Measurements from ENCODE around the gene LMNB1.
"Not testable (repeated sequence)": the region's sequence is repeated elsewhere in the genome, so short reads cannot be mapped to it uniquely, and the experiment has no call there.

Gene LMNB1

GRCh38 chr5:126826619-126827215, 49.8 kb downstream of the LMNB1 start:
- DNase-seq (ENCODE audit: low read depth): no peak

- DNase-seq (ENCODE audit: low read depth): no peak
These were observed 52.2 kb downstream of the LMNB1 start for GRCh38 chr5:126829098-126829497.

GRCh38 chr5:126830061-126830460, 53.1 kb downstream of the LMNB1 start:
- DNase-seq (ENCODE audit: low read depth): no peak

- no peak for DNase-seq (ENCODE audit: low read depth)
These were observed 54.2 kb downstream of the LMNB1 start for GRCh38 chr5:126831156-126831555.

GRCh38 chr5:126836778-126837177, 59.8 kb downstream of the LMNB1 start:
- DNase-seq (ENCODE audit: low read depth): no peak

- no peak for DNase-seq (ENCODE audit: low read depth)
These were observed 60.3 kb downstream of the LMNB1 start for GRCh38 chr5:126837242-126837641.

- DNase-seq (ENCODE audit: low read depth): no peak
These were observed 61.1 kb downstream of the LMNB1 start for GRCh38 chr5:126837906-126838539.

- DNase-seq (ENCODE audit: low read depth): not testable (repeated sequence)
These were observed 62.5 kb downstream of the LMNB1 start for GRCh38 chr5:126839407-126839806.

GRCh38 chr5:126843375-126843774, 66.4 kb downstream of the LMNB1 start:
- not testable (repeated sequence) for DNase-seq (ENCODE audit: low read depth)

GRCh38 chr5:126845470-126846070, 68.6 kb downstream of the LMNB1 start:
- DNase-seq (ENCODE audit: low read depth): peak; percentile 47

- DNase-seq (ENCODE audit: low read depth): no peak
These were observed 69.4 kb downstream of the LMNB1 start for GRCh38 chr5:126846344-126846743.

- DNase-seq (ENCODE audit: low read depth): no peak
These were observed 70.0 kb downstream of the LMNB1 start for GRCh38 chr5:126846744-126847455.

GRCh38 chr5:126847456-126847820, 70.5 kb downstream of the LMNB1 start:
- no peak for DNase-seq (ENCODE audit: low read depth)

- DNase-seq (ENCODE audit: low read depth): no peak
These were observed 70.9 kb downstream of the LMNB1 start for GRCh38 chr5:126847826-126848251.

- DNase-seq (ENCODE audit: low read depth): no peak
These were observed 71.3 kb downstream of the LMNB1 start for GRCh38 chr5:126848253-126848652.

GRCh38 chr5:126849101-126849678, 72.3 kb downstream of the LMNB1 start:
- no peak for DNase-seq (ENCODE audit: low read depth)

GRCh38 chr5:126851501-126852011, 74.6 kb downstream of the LMNB1 start:
- no peak for DNase-seq (ENCODE audit: low read depth)

GRCh38 chr5:126852091-126852571, 75.2 kb downstream of the LMNB1 start:
- DNase-seq (ENCODE audit: low read depth): no peak

- DNase-seq (ENCODE audit: low read depth): no peak
These were observed 75.9 kb downstream of the LMNB1 start for GRCh38 chr5:126852841-126853271.

GRCh38 chr5:126853541-126854307, 76.8 kb downstream of the LMNB1 start:
- DNase-seq (ENCODE audit: low read depth): not testable (repeated sequence)

- DNase-seq (ENCODE audit: low read depth): no peak
These were observed 77.7 kb downstream of the LMNB1 start for GRCh38 chr5:126854526-126855110.

Measured in stimulated activated CD4-positive, alpha-beta T cell treated with anti-CD3 and anti-CD28 coated beads, Interleukin-2, amount 100 ng/mL, for 4 hours (primary cell).